H1 (cell line): ENCODE results near the gene SLC39A9. TPM values are rescaled to one million over a fixed set of nuclear protein-coding genes. Genes with fewer than 3 reads are reported as not detected.

Experiments
- CTCF ChIA-PET: fragments of 300-600 bp; sonication (Branson Sonifier 250); formaldehyde crosslinking; loops from one replicate; lab custom pipeline; 2021; ENCODE audit not compliant: partially characterized antibody; lab: Charles Lee
- POLR2A ChIA-PET: fragments of 300-600 bp; sonication (Branson Sonifier 250); formaldehyde crosslinking; loops from one replicate; lab custom pipeline; 2021; ENCODE audit warnings: inconsistent platforms; ENCODE audit not compliant: partially characterized antibody; lab: Charles Lee
- DNase-seq, 2 experiments: peaks; one replicate each; pipeline versions ENCODE4 v3.0.0 to v3.0.0-alpha.2; 2010 to 2022; ENCODE audit warnings: low spot score in 2 of 2, low read depth in 1 of 2, mixed read lengths in 1 of 2
- FAIRE-seq: peaks from 2 replicates; lab custom pipeline; 2011; peaks lifted over from hg19 to GRCh38; lab: Jason Lieb, UNC
- H2AFZ ChIP-seq: 2 replicates; pipeline ENCODE4 v1.8.1; 2012; ENCODE audit warnings: low read length, inconsistent platforms
- H2AK5ac ChIP-seq: 2 replicates; pipeline ENCODE4 v1.6.1; 2013; ENCODE audit warnings: low read depth, low read length
- H2BK120ac ChIP-seq: replicated peaks from 2 replicates; pipeline ENCODE3; 2013; ENCODE audit warnings: low read depth, low read length, inconsistent platforms
- H2BK12ac ChIP-seq: 2 replicates; pipeline ENCODE4 v1.6.1; 2013; ENCODE audit warnings: low read depth, low read length
- H2BK15ac ChIP-seq: 2 replicates; pipeline ENCODE4 v1.6.1; 2013; ENCODE audit warnings: low read length
- H2BK20ac ChIP-seq: 2 replicates; pipeline ENCODE4 v1.6.1; 2013; ENCODE audit warnings: low read length
- H2BK5ac ChIP-seq: 2 replicates; pipeline ENCODE4 v1.6.1; 2013; ENCODE audit warnings: low read depth, low read length
- H3K14ac ChIP-seq: 2 replicates; pipeline ENCODE4 v1.6.1; 2013; ENCODE audit warnings: inconsistent platforms; ENCODE audit not compliant: insufficient read length
- H3K18ac ChIP-seq: 2 replicates; pipeline ENCODE4 v1.6.1; 2013; ENCODE audit warnings: low read length; ENCODE audit errors: extremely low read depth
- H3K23ac ChIP-seq: 2 replicates; pipeline ENCODE4 v1.6.1; 2013; ENCODE audit warnings: inconsistent platforms; ENCODE audit not compliant: insufficient read length
- H3K23me2 ChIP-seq: 2 replicates; pipeline ENCODE4 v1.6.1; 2013; ENCODE audit warnings: low read depth, low read length
- H3K27ac ChIP-seq: 2 replicates; pipeline ENCODE4 v1.6.1; 2011; ENCODE audit warnings: low read depth, low read length, inconsistent platforms
- H3K27me3 ChIP-seq, 4 experiments: replicated peaks in 1 of 4; 1 replicate in 1 of 4; 2 replicates in 3 of 4; pipeline versions ENCODE4 v1.6.1 to v1.8.1; 2011 to 2013; ENCODE audit warnings: low read length in 3 of 4, mild to moderate bottlenecking in 3 of 4, inconsistent platforms in 2 of 4, mixed read lengths in 2 of 4, moderate library complexity in 1 of 4; ENCODE audit not compliant: control insufficient read depth in 3 of 4, insufficient read depth in 3 of 4; ENCODE audit errors: extremely low read depth in 1 of 4
- H3K36me3 ChIP-seq, 4 experiments: 2 replicates each; pipeline versions ENCODE4 v1.6.1 to v1.8.1; 2011 to 2013; ENCODE audit warnings: mild to moderate bottlenecking in 4 of 4, low read length in 3 of 4, moderate library complexity in 2 of 4, control low read depth in 1 of 4, inconsistent platforms in 1 of 4; ENCODE audit not compliant: insufficient read depth in 4 of 4, control insufficient read depth in 2 of 4
- H3K4ac ChIP-seq: replicated peaks from 2 replicates; pipeline ENCODE3; 2013; ENCODE audit warnings: low read length, low read depth, mixed read lengths, inconsistent platforms; ENCODE audit not compliant: insufficient read length
- H3K4me1 ChIP-seq, 4 experiments: replicated peaks in 1 of 4; 1 replicate in 1 of 4; 2 replicates in 3 of 4; pipeline versions ENCODE4 v1.6.1 to v1.8.1; 2011 to 2013; ENCODE audit warnings: low read length in 3 of 4, inconsistent platforms in 2 of 4, mixed read lengths in 1 of 4; ENCODE audit not compliant: insufficient read depth in 4 of 4, control insufficient read depth in 3 of 4
- H3K4me2 ChIP-seq, 2 experiments: 2 replicates each; pipeline versions ENCODE4 v1.6.1 to v1.8.1; 2011 to 2013; ENCODE audit warnings: low read depth in 2 of 2, low read length in 2 of 2, control low read depth in 1 of 2, inconsistent platforms in 1 of 2, mild to moderate bottlenecking in 1 of 2; ENCODE audit not compliant: insufficient read depth in 1 of 2
- H3K4me3 ChIP-seq, 4 experiments: fragments of 200-600, 300-600 bp in 1 of 4; sonication (generic), shearing (Covaris generic), sonication (Bioruptor Twin) in 1 of 4; 2 replicates each; pipeline versions ENCODE4 v1.5.1 to v1.8.1; 2011 to 2016; ENCODE audit warnings: low read length in 4 of 4, low read depth in 3 of 4, control low read depth in 2 of 4, inconsistent platforms in 2 of 4, mild to moderate bottlenecking in 2 of 4, mixed read lengths in 1 of 4, moderate library complexity in 1 of 4; ENCODE audit not compliant: insufficient read depth in 2 of 4; ENCODE audit errors: extremely low read depth in 1 of 4
- H3K56ac ChIP-seq: replicated peaks from 2 replicates; pipeline ENCODE3; 2013; ENCODE audit warnings: low read depth, mild to moderate bottlenecking, mixed read lengths, low read length, inconsistent platforms; ENCODE audit not compliant: insufficient read length
- H3K79me1 ChIP-seq: 2 replicates; pipeline ENCODE4 v1.6.1; 2013; ENCODE audit warnings: low read depth, low read length, control low read depth
- H3K79me2 ChIP-seq, 2 experiments: 2 replicates each; pipeline versions ENCODE4 v1.6.1 to v1.8.1; 2012 to 2013; ENCODE audit warnings: low read length in 2 of 2, mild to moderate bottlenecking in 2 of 2, inconsistent platforms in 1 of 2; ENCODE audit not compliant: insufficient read depth in 2 of 2, control insufficient read depth in 1 of 2
- H3K9ac ChIP-seq, 4 experiments: replicated peaks in 1 of 4; 1 replicate in 1 of 4; 2 replicates in 3 of 4; pipeline versions ENCODE4 v1.6.1 to v1.8.1; 2011 to 2013; ENCODE audit warnings: low read depth in 3 of 4, low read length in 3 of 4, control low read depth in 2 of 4, mild to moderate bottlenecking in 2 of 4, moderate library complexity in 2 of 4, inconsistent platforms in 1 of 4; ENCODE audit errors: extremely low read depth in 1 of 4
- H3K9me3 ChIP-seq, 2 experiments: 2 replicates each; pipeline versions ENCODE4 v1.6.1 to v1.8.1; 2012 to 2013; ENCODE audit warnings: mild to moderate bottlenecking in 2 of 2, moderate library complexity in 2 of 2, control low read depth in 1 of 2, inconsistent platforms in 1 of 2, low read depth in 1 of 2, low read length in 1 of 2, mixed read lengths in 1 of 2; ENCODE audit not compliant: insufficient read depth in 2 of 2
- H4K20me1 ChIP-seq, 2 experiments: replicated peaks in 1 of 2; 2 replicates each; pipeline versions ENCODE3 to v1.8.1; 2011 to 2013; ENCODE audit warnings: inconsistent platforms in 2 of 2, low read length in 2 of 2, mild to moderate bottlenecking in 1 of 2; ENCODE audit not compliant: insufficient read depth in 2 of 2, control insufficient read depth in 1 of 2
- H4K5ac ChIP-seq: 2 replicates; pipeline ENCODE4 v1.6.1; 2013; ENCODE audit warnings: low read length, low read depth, mixed read lengths, inconsistent platforms; ENCODE audit not compliant: insufficient read length
- H4K8ac ChIP-seq: 2 replicates; pipeline ENCODE4 v1.8.0; 2013; ENCODE audit warnings: mild to moderate bottlenecking, moderate library complexity, low read length, inconsistent platforms; ENCODE audit not compliant: insufficient read depth; ENCODE audit errors: extremely low read depth
- H4K91ac ChIP-seq: replicated peaks from 2 replicates; pipeline ENCODE3; 2013; ENCODE audit warnings: low read length, mixed read lengths, inconsistent platforms; ENCODE audit not compliant: insufficient read length
- BRCA1 ChIP-seq: IDR thresholded peaks from 2 replicates; pipeline ENCODE4 v1.6.1; 2012; ENCODE audit warnings: low read depth, low read length, improper control_type of control experiment
- CEBPB ChIP-seq: IDR thresholded peaks from 2 replicates; pipeline ENCODE4 v1.6.1; 2012; ENCODE audit warnings: low read depth, low read length
- CHD1 ChIP-seq: IDR thresholded peaks from 2 replicates; pipeline ENCODE4 v1.6.1; 2012; ENCODE audit warnings: low read depth, low read length, improper control_type of control experiment
- CTBP2 ChIP-seq: IDR thresholded peaks from 2 replicates; pipeline ENCODE4 v1.7.0; 2011; ENCODE audit warnings: borderline replicate concordance, mild to moderate bottlenecking, moderate library complexity, mixed read lengths, low read length; ENCODE audit not compliant: insufficient read depth, insufficient read length
- FOSL1 ChIP-seq: IDR thresholded peaks from 2 replicates; pipeline ENCODE4 v1.6.1; 2011; ENCODE audit warnings: mild to moderate bottlenecking, low read depth, low read length, moderate library complexity; ENCODE audit not compliant: insufficient read depth
- GTF2F1 ChIP-seq: IDR thresholded peaks from 2 replicates; pipeline ENCODE4 v1.6.1; 2012; ENCODE audit warnings: low read depth, low read length, improper control_type of control experiment, borderline replicate concordance
- HDAC2 ChIP-seq, 2 experiments: fragments of 300-600 bp in 1 of 2; sonication (generic) in 1 of 2; IDR thresholded peaks; 2 replicates each; pipeline ENCODE4 v1.6.1; 2011 to 2012; ENCODE audit warnings: low read depth in 2 of 2, low read length in 2 of 2, mild to moderate bottlenecking in 2 of 2, moderate library complexity in 2 of 2, borderline replicate concordance in 1 of 2, inconsistent platforms in 1 of 2
- KDM1A ChIP-seq: fragments of 200-600, 300-600 bp; sonication (generic); IDR thresholded peaks from 2 replicates; pipeline ENCODE4 v1.7.1; 2016; ENCODE audit warnings: mild to moderate bottlenecking, low read length, borderline replicate concordance
- KDM4A ChIP-seq: IDR thresholded peaks from one replicate; pipeline ENCODE4 v1.7.1; 2012; ENCODE audit warnings: low read depth, mild to moderate bottlenecking, moderate library complexity, low read length, inconsistent platforms; ENCODE audit not compliant: severe bottlenecking
- POLR2A ChIP-seq, 2 experiments: IDR thresholded peaks; 1 replicate in 1 of 2; 2 replicates in 1 of 2; pipeline ENCODE4 v1.6.1; 2011; ENCODE audit warnings: low read depth in 2 of 2, low read length in 2 of 2, mild to moderate bottlenecking in 2 of 2; ENCODE audit errors: control extremely low read depth in 1 of 2
- SAP30 ChIP-seq: fragments of 300-600 bp; sonication (generic); IDR thresholded peaks from 2 replicates; pipeline ENCODE4 v1.7.1; 2012; ENCODE audit warnings: low read length, moderate library complexity, mild to moderate bottlenecking, inconsistent platforms; ENCODE audit not compliant: insufficient read depth, insufficient replicate concordance
- SIN3A ChIP-seq, 2 experiments: IDR thresholded peaks in 1 of 2; conservative IDR thresholded peaks in 1 of 2; 2 replicates each; pipeline ENCODE4 v1.6.1; 2011 to 2012; ENCODE audit warnings: low read length in 2 of 2, improper control_type of control experiment in 1 of 2, low read depth in 1 of 2, mild to moderate bottlenecking in 1 of 2
- SP1 ChIP-seq: IDR thresholded peaks from 2 replicates; pipeline ENCODE4 v1.6.1; 2011; ENCODE audit warnings: low read depth, low read length
- TEAD4 ChIP-seq: IDR thresholded peaks from 2 replicates; pipeline ENCODE4 v1.6.1; 2012; ENCODE audit warnings: low read depth, low read length, inconsistent platforms, mixed read lengths
- WGBS, 2 experiments: shearing (Covaris generic) in 1 of 2; methylation state at CpG; one replicate each; pipeline versions ENCODE4 v1.1.6 to v1.1.7; 2013 to 2015; ENCODE audit warnings: low lambda C conversion rate in 2 of 2, mixed read lengths in 2 of 2, inconsistent platforms in 1 of 2, low coverage in 1 of 2, missing lambda C conversion rate in 1 of 2; ENCODE audit not compliant: insufficient replicate concordance in 2 of 2, insufficient coverage in 1 of 2, insufficient read length in 1 of 2; ENCODE audit errors: extremely low coverage in 1 of 2, missing lambda C conversion rate in 1 of 2; 5-methylcytosine and 5-hydroxymethylcytosine counted together
- polyA plus RNA-seq, 7 experiments: library from polyadenylated mRNA; depleted of rRNA in 3 of 7; stranded (reverse) in 5 of 7; unstranded in 2 of 7; fragments of >200 nt in 5 of 7; fragments of 200-250 nt in 2 of 7; gene quantifications; 1 replicate in 5 of 7; 2 replicates in 1 of 7; 4 replicates in 1 of 7; pipeline versions ENCODE4 v1.2.1 to v1.2.3, GENCODE V29; 2011 to 2013; ENCODE audit warnings: missing spikeins in 2 of 7, mixed read lengths in 2 of 7
- total RNA-seq: library from RNA; stranded (reverse); fragmentation: NEBNext Ultra II Directional; extraction: Animal tissue kit (Norgen Biotek cat#: 25700); gene quantifications from 2 replicates; pipeline ENCODE4 v1.2.1, GENCODE V29; 2021

Gene SLC39A9
- total and polyA plus RNA-seq, 2 of the 8 experiments (the other 6 are each of a cell fraction or from before 2014, with no cell fraction given) = 31.0 to 44.2 TPM

- Histone ChIP-seq H2BK5ac (no peak overlapping the region), H3K23ac (no peak overlapping the region), H2AK5ac (no peak overlapping the region), H3K56ac (no peak overlapping the region), H4K8ac (no peak overlapping the region), H2BK120ac (no peak overlapping the region), H3K79me2 (no peaks in the 10 kb centered on the region), H3K18ac (no peak overlapping the region), H3K9me3 (no peaks in the 10 kb centered on the region), H3K4me2 (no peak overlapping the region), H3K4me1 (peaks cover 0 to 3% (median 0%) of the 10 kb centered on the region in 4 experiments; a peak in 1 of 7 replicates), H3K27me3 (no peaks in the 10 kb centered on the region), H3K23me2 (no peaks in the 10 kb centered on the region), H3K27ac (no peak overlapping the region), H2AFZ (no peak overlapping the region), H4K20me1 (peaks cover 0 to 3% of the 10 kb centered on the region in 2 experiments), H2BK15ac (no peak overlapping the region), H3K4ac (no peak overlapping the region), H3K4me3 (no peak overlapping the region), H3K36me3 (no peaks in the 10 kb centered on the region), H2BK20ac (no peak overlapping the region), H4K5ac (no peak overlapping the region), H3K79me1 (no peaks in the 10 kb centered on the region), H2BK12ac (no peak overlapping the region), H3K9ac (no peak overlapping the region), H3K14ac (no peak overlapping the region), H4K91ac (no peak overlapping the region)
- CTCF ChIA-PET = interaction anchor here (0.9 to 11.8 kb wide), 20 partner anchors 13 to 234 kb away, joined by 3 to 130 read pairs (median 6); partner anchors contain the start of gene GALNT16
- FAIRE-seq = no peak
- DNase-seq = no peak
- WGBS, 2 experiments = 80% methylated on average over 4 of the region's 4 CpGs; no CpG with 5 or more reads in 1 of the 2 experiments
- POLR2A ChIA-PET = interaction anchor here (1.7 kb wide), 1 partner anchor 10 kb away, joined by 9 read pairs; no protein-coding TSS in a partner anchor
- TF ChIP-seq KDM1A (no peak), POLR2A (IDR thresholded peaks at IDR 0.05; ENCODE audit: control extremely low read depth in 1 of 2, low read depth in 2 of 2, low read length in 2 of 2) (no peak), SAP30 (no peak), HDAC2 (IDR thresholded peaks at IDR 0.05; ENCODE audit: borderline replicate concordance in 1 of 2, low read depth in 2 of 2, low read length in 2 of 2) (no peak), SP1 (no peak), FOSL1 (no peak), GTF2F1 (no peak), SIN3A (conservative IDR thresholded peaks at IDR 0.05 in 1 of 2, IDR thresholded peaks at IDR 0.05 in 1 of 2; ENCODE audit: low read depth in 1 of 2, low read length in 2 of 2) (no peak), CTBP2 (no peak), BRCA1 (no peak), KDM4A (no peak), CEBPB (no peak), TEAD4 (no peak), CHD1 (no peak)
Observed at GRCh38 chr14:69363964-69364363, 34.5 kb upstream of the SLC39A9 start.
